HepG2 (cell line): Measurements from ENCODE around the gene ATP9B.

Experiments
- ATF7 ChIP-seq, 2 experiments: fragments of 450-650 bp in 1 of 2; sonication (generic) in 1 of 2; formaldehyde crosslinking in 1 of 2; IDR thresholded peaks; 2 replicates each; pipeline versions ENCODE4 v1.4.0 to v1.6.1; 2016 to 2020; ENCODE audit warnings: antibody characterized with exemption in 1 of 2, mild to moderate bottlenecking in 1 of 2, missing genetic modification reagents in 1 of 2
- HNRNPLL ChIP-seq: fragments of 200-400 bp; formaldehyde crosslinking; IDR thresholded peaks from 2 replicates; pipeline ENCODE4 v1.6.1; 2017; ENCODE audit warnings: mild to moderate bottlenecking, low read depth, low read length; ENCODE audit not compliant: poor library complexity, severe bottlenecking
- NR2F6 ChIP-seq, 2 experiments: IDR thresholded peaks; 2 replicates each; pipeline ENCODE4 v1.6.1; 2016; ENCODE audit warnings: antibody characterized with exemption in 1 of 2, mild to moderate bottlenecking in 1 of 2
- NR3C1 ChIP-seq: sonication (generic); formaldehyde crosslinking; IDR thresholded peaks from 2 replicates; pipeline ENCODE4 v1.4.0; 2020; ENCODE audit warnings: missing genetic modification reagents
- SOX6 ChIP-seq, 2 experiments: fragments of 450-650 bp in 1 of 2; sonication (generic) in 1 of 2; formaldehyde crosslinking in 1 of 2; IDR thresholded peaks; 2 replicates each; pipeline versions ENCODE4 v1.4.0 to v1.6.1; 2017 to 2020; ENCODE audit warnings: antibody characterized with exemption in 1 of 2, mild to moderate bottlenecking in 1 of 2, missing genetic modification reagents in 1 of 2
- ZFP36L1 ChIP-seq: sonication (generic); formaldehyde crosslinking; IDR thresholded peaks from 2 replicates; pipeline ENCODE4 v1.8.0; 2022; ENCODE audit warnings: mild to moderate bottlenecking, missing genetic modification reagents, moderate library complexity
- ZNF569 ChIP-seq: sonication (generic); formaldehyde crosslinking; IDR thresholded peaks from 2 replicates; pipeline ENCODE4 v1.5.0; 2020; ENCODE audit warnings: mild to moderate bottlenecking, missing genetic modification reagents, moderate library complexity, borderline replicate concordance
- TF ChIP-seq, protein P1 (sequence below): sonication (generic); formaldehyde crosslinking; IDR thresholded peaks from 2 replicates; pipeline ENCODE4 v1.5.1; 2020; ENCODE audit warnings: mild to moderate bottlenecking, missing genetic modification reagents, borderline replicate concordance
- TF ChIP-seq, protein P2 (sequence below): sonication (generic); formaldehyde crosslinking; IDR thresholded peaks from 2 replicates; pipeline ENCODE4 v1.4.0; 2020; ENCODE audit warnings: missing genetic modification reagents
- TF ChIP-seq, protein P3 (sequence below): sonication (generic); formaldehyde crosslinking; IDR thresholded peaks from 2 replicates; pipeline ENCODE4 v1.8.0; 2022; ENCODE audit warnings: missing genetic modification reagents, mild to moderate bottlenecking, moderate library complexity, borderline replicate concordance
- TF ChIP-seq, protein P4 (sequence below), 2 experiments: IDR thresholded peaks; 2 replicates each; pipeline ENCODE4 v1.6.1; 2011 to 2012; ENCODE audit warnings: low read length in 2 of 2, borderline replicate concordance in 1 of 2, low read depth in 1 of 2, mild to moderate bottlenecking in 1 of 2, moderate library complexity in 1 of 2

DNA sequence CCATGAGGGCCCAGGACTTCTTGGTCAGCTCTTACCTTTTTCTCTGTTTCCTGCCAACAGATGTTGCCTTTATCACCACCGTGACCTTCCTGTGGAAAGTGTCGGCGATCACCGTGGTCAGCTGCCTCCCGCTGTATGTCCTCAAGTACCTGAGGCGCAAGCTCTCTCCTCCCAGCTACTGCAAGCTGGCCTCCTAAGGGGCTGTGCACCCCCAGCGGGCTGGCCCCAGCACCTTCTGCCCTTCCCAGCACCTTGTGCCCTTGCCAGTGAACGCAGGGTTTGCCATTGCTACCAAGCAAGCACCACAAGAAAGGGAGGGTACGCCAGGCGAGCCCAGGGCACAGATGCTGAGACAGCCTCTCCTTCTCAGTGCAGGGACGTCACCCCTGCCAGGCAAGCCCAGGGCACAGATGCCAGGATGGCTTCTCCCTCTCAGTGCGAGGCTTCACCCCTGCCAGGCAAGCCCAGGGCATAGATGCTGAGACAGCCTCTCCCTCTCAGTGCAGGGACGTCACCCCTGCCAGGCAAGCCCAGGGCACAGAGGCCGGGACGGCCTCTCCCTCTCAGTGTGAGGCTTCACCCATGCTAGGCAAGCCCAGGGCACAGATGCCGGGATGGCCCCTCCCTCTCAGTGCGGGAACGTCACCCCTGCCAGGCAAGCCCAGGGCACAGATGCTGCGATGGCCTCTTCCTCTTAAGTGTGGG, 308.1 kb downstream of the ATP9B start:
- TF ChIP-seq SOX6 (IDR thresholded peaks at IDR 0.05) (no peak), SOX6 (CRISPR knock-in tag; IDR thresholded peaks at IDR 0.05) (no peak), ZNF569 (CRISPR knock-in tag) (no peak), ZFP36L1 (CRISPR knock-in tag) (no peak), NR3C1 (CRISPR knock-in tag) (no peak), HNRNPLL (no peak), ATF7 (IDR thresholded peaks at IDR 0.05) (no peak), ATF7 (CRISPR knock-in tag; IDR thresholded peaks at IDR 0.05) (no peak), NR2F6 (IDR thresholded peaks at IDR 0.05) (no peak), NR2F6 (CRISPR knock-in tag; IDR thresholded peaks at IDR 0.05) (no peak)
- TF ChIP-seq, protein P1, sequence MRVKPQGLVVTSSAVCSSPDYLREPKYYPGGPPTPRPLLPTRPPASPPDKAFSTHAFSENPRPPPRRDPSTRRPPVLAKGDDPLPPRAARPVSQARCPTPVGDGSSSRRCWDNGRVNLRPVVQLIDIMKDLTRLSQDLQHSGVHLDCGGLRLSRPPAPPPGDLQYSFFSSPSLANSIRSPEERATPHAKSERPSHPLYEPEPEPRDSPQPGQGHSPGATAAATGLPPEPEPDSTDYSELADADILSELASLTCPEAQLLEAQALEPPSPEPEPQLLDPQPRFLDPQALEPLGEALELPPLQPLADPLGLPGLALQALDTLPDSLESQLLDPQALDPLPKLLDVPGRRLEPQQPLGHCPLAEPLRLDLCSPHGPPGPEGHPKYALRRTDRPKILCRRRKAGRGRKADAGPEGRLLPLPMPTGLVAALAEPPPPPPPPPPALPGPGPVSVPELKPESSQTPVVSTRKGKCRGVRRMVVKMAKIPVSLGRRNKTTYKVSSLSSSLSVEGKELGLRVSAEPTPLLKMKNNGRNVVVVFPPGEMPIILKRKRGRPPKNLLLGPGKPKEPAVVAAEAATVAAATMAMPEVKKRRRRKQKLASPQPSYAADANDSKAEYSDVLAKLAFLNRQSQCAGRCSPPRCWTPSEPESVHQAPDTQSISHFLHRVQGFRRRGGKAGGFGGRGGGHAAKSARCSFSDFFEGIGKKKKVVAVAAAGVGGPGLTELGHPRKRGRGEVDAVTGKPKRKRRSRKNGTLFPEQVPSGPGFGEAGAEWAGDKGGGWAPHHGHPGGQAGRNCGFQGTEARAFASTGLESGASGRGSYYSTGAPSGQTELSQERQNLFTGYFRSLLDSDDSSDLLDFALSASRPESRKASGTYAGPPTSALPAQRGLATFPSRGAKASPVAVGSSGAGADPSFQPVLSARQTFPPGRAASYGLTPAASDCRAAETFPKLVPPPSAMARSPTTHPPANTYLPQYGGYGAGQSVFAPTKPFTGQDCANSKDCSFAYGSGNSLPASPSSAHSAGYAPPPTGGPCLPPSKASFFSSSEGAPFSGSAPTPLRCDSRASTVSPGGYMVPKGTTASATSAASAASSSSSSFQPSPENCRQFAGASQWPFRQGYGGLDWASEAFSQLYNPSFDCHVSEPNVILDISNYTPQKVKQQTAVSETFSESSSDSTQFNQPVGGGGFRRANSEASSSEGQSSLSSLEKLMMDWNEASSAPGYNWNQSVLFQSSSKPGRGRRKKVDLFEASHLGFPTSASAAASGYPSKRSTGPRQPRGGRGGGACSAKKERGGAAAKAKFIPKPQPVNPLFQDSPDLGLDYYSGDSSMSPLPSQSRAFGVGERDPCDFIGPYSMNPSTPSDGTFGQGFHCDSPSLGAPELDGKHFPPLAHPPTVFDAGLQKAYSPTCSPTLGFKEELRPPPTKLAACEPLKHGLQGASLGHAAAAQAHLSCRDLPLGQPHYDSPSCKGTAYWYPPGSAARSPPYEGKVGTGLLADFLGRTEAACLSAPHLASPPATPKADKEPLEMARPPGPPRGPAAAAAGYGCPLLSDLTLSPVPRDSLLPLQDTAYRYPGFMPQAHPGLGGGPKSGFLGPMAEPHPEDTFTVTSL (CRISPR knock-in tag): no peak
- TF ChIP-seq, protein P2, sequence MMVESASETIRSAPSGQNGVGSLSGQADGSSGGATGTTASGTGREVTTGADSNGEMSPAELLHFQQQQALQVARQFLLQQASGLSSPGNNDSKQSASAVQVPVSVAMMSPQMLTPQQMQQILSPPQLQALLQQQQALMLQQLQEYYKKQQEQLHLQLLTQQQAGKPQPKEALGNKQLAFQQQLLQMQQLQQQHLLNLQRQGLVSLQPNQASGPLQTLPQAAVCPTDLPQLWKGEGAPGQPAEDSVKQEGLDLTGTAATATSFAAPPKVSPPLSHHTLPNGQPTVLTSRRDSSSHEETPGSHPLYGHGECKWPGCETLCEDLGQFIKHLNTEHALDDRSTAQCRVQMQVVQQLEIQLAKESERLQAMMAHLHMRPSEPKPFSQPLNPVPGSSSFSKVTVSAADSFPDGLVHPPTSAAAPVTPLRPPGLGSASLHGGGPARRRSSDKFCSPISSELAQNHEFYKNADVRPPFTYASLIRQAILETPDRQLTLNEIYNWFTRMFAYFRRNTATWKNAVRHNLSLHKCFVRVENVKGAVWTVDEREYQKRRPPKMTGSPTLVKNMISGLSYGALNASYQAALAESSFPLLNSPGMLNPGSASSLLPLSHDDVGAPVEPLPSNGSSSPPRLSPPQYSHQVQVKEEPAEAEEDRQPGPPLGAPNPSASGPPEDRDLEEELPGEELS: no peak
- TF ChIP-seq, protein P3, sequence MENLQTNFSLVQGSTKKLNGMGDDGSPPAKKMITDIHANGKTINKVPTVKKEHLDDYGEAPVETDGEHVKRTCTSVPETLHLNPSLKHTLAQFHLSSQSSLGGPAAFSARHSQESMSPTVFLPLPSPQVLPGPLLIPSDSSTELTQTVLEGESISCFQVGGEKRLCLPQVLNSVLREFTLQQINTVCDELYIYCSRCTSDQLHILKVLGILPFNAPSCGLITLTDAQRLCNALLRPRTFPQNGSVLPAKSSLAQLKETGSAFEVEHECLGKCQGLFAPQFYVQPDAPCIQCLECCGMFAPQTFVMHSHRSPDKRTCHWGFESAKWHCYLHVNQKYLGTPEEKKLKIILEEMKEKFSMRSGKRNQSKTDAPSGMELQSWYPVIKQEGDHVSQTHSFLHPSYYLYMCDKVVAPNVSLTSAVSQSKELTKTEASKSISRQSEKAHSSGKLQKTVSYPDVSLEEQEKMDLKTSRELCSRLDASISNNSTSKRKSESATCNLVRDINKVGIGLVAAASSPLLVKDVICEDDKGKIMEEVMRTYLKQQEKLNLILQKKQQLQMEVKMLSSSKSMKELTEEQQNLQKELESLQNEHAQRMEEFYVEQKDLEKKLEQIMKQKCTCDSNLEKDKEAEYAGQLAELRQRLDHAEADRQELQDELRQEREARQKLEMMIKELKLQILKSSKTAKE: no peak
- TF ChIP-seq, protein P4, sequence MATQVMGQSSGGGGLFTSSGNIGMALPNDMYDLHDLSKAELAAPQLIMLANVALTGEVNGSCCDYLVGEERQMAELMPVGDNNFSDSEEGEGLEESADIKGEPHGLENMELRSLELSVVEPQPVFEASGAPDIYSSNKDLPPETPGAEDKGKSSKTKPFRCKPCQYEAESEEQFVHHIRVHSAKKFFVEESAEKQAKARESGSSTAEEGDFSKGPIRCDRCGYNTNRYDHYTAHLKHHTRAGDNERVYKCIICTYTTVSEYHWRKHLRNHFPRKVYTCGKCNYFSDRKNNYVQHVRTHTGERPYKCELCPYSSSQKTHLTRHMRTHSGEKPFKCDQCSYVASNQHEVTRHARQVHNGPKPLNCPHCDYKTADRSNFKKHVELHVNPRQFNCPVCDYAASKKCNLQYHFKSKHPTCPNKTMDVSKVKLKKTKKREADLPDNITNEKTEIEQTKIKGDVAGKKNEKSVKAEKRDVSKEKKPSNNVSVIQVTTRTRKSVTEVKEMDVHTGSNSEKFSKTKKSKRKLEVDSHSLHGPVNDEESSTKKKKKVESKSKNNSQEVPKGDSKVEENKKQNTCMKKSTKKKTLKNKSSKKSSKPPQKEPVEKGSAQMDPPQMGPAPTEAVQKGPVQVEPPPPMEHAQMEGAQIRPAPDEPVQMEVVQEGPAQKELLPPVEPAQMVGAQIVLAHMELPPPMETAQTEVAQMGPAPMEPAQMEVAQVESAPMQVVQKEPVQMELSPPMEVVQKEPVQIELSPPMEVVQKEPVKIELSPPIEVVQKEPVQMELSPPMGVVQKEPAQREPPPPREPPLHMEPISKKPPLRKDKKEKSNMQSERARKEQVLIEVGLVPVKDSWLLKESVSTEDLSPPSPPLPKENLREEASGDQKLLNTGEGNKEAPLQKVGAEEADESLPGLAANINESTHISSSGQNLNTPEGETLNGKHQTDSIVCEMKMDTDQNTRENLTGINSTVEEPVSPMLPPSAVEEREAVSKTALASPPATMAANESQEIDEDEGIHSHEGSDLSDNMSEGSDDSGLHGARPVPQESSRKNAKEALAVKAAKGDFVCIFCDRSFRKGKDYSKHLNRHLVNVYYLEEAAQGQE (IDR thresholded peaks at IDR 0.05; ENCODE audit: borderline replicate concordance in 1 of 2, low read depth in 1 of 2, low read length in 2 of 2): no peak
